Stomach (tissue), 9 donors: ENCODE measurements around the gene ERC2. TPM values are rescaled to one million over a fixed set of nuclear protein-coding genes. Genes with fewer than 3 reads are reported as not detected.

ENCODE experiments used
- DNase-seq, 2 donors: peaks; one replicate each; pipeline versions ENCODE4 v3.0.0 to v3.0.0-alpha.2; 2013 to 2019
- H3K27ac ChIP-seq, 5 donors: fragments of 200-600 bp in 4 of 5; sonication (generic) in 4 of 5; one replicate each; pipeline ENCODE4 v1.5.1; 2013 to 2019; ENCODE audit warnings: mild to moderate bottlenecking in 1 of 5, moderate library complexity in 1 of 5
- H3K27me3 ChIP-seq, 3 donors: fragments of 200-600 bp; sonication (generic); one replicate each; pipeline ENCODE4 v1.5.1; 2017 to 2019; ENCODE audit warnings: mixed run types in 1 of 3
- H3K36me3 ChIP-seq, 4 donors: fragments of 200-600 bp; sonication (generic); 1 replicate in 3 of 4; 2 replicates in 1 of 4; pipeline ENCODE4 v1.5.1; 2016 to 2019
- H3K4me1 ChIP-seq, 4 donors: fragments of 200-600 bp; sonication (generic); one replicate each; pipeline ENCODE4 v1.5.1; 2016 to 2019
- H3K4me3 ChIP-seq, 4 donors: fragments of 200-600 bp; sonication (generic) in 3 of 4; one replicate each; pipeline ENCODE4 v1.5.1; 2016 to 2019; ENCODE audit warnings: mild to moderate bottlenecking in 1 of 4
- H3K9me3 ChIP-seq, 4 donors: fragments of 200-600 bp; sonication (generic); one replicate each; pipeline ENCODE4 v1.5.1; 2016 to 2019
- CTCF ChIP-seq, 7 experiments: fragments of 450-650 bp in 4 of 7; fragments of 200-600 bp in 3 of 7; sonication (generic) in 3 of 7; IDR thresholded peaks; one replicate each; pipeline ENCODE4 v1.5.1; 2016 to 2019; ENCODE audit warnings: antibody characterized with exemption in 7 of 7, control low read depth in 2 of 7, mild to moderate bottlenecking in 1 of 7
- EP300 ChIP-seq: sonication (generic); formaldehyde crosslinking; IDR thresholded peaks from one replicate; pipeline ENCODE4 v1.6.1; 2017; ENCODE audit warnings: antibody characterized with exemption
- POLR2A ChIP-seq, 4 donors: fragments of 450-650 bp; IDR thresholded peaks; one replicate each; pipeline ENCODE4 v1.6.1; 2016; ENCODE audit warnings: antibody characterized with exemption in 4 of 4, control low read depth in 2 of 4, mild to moderate bottlenecking in 1 of 4, moderate library complexity in 1 of 4
- POLR2AphosphoS5 ChIP-seq, 3 donors: sonication (generic); formaldehyde crosslinking; IDR thresholded peaks; one replicate each; pipeline ENCODE4 v1.6.1; 2016; ENCODE audit warnings: antibody characterized with exemption in 3 of 3
- WGBS, 5 donors: extraction: QIAGEN DNeasy Blood & Tissue Kit in 3 of 5; methylation state at CpG; one replicate each; pipeline versions ENCODE4 v1.1.5 to v1.1.7; 2013 to 2018; 5-methylcytosine and 5-hydroxymethylcytosine counted together
- intact Hi-C: fragments of 100-400 bp; cut with DNase I; formaldehyde crosslinking; loops from one replicate; pipeline ENCODE4 v1.15.1; 2023; ENCODE audit warnings: low total_unique reads
- polyA plus RNA-seq, 3 donors: library from polyadenylated mRNA; stranded (reverse); fragments of 200-250 nt; gene quantifications; one replicate each; pipeline ENCODE4 v1.2.3, GENCODE V29; 2013
- total RNA-seq, 5 donors: library from RNA; depleted of rRNA; stranded (reverse); fragments of >200 nt; gene quantifications; one replicate each; pipeline versions ENCODE4 v1.1.0 to v1.2.3, GENCODE V29; 2014 to 2016
- donor health status: healthy with polysubstance abuse.
- donor health status: Bipolar disorder and iron deficiency.
- donor health status: healthy.

ERC2 gene
- total and polyA plus RNA-seq, 8 donors: 0.43 to 3.1 (median 1.3) TPM; not detected in 2

GRCh38 chr3:56456117-56456516 lies 12.2 kb downstream of the ERC2 start:
- no peaks in the 10 kb centered on the region for H3K36me3 ChIP-seq
- H3K27ac ChIP-seq: no peak overlapping the region
- H3K4me1 ChIP-seq: no peaks in the 10 kb centered on the region
- no peak for DNase-seq
- peaks cover 0 to 19% (median 4%) of the 10 kb centered on the region in 3 donors for H3K27me3 ChIP-seq
- no peaks in the 10 kb centered on the region for H3K9me3 ChIP-seq
- H3K4me3 ChIP-seq: no peak overlapping the region
- TF ChIP-seq CTCF (IDR thresholded peaks at IDR 0.05): no peak
- no peak for TF ChIP-seq EP300
- TF ChIP-seq POLR2AphosphoS5 (IDR thresholded peaks at IDR 0.05): no peak
- no peak for TF ChIP-seq POLR2A (IDR thresholded peaks at IDR 0.05)
- whole genome bisulfite sequencing, 5 donors: 13 to 38% (median 16%) methylated on average over 1 of the region's 1 CpG
- intact Hi-C loops: no loop called here

DNA sequence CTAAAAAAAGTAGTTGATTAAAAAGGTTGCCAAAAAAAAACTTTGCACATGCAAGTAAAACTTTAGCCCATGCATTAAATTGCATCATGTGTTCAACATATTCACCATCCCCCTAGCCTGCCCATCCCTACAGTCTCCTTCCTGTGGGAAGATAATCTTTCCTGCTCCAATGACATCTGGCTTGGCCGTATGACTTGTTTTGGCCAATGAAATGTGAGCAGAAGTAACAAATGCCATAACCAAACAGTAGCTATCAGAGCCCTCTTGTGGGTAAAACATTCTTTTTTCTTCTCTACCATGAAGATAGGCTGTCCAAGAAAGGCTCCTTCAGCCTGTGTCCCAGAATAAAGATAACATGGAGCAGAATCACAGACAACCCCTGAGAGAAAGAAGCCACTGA lies 15.3 kb downstream of the ERC2 start:
- no peak for DNase-seq
- no peaks in the 10 kb centered on the region for H3K4me1 ChIP-seq
- H3K27ac ChIP-seq: no peak overlapping the region
- 29 to 45% (median 35%) methylated on average over 1 of the region's 1 CpG for WGBS, 5 donors
- H3K9me3 ChIP-seq: no peaks in the 10 kb centered on the region
- H3K27me3 ChIP-seq: peaks cover 0 to 20% (median 0%) of the 10 kb centered on the region in 3 donors
- no peaks in the 10 kb centered on the region for H3K36me3 ChIP-seq
- intact Hi-C loops: no loop called here
- H3K4me3 ChIP-seq: no peak overlapping the region
- TF ChIP-seq CTCF (IDR thresholded peaks at IDR 0.05) (no peak), EP300 (no peak), POLR2A (IDR thresholded peaks at IDR 0.05) (no peak), POLR2AphosphoS5 (IDR thresholded peaks at IDR 0.05) (no peak)

DNA sequence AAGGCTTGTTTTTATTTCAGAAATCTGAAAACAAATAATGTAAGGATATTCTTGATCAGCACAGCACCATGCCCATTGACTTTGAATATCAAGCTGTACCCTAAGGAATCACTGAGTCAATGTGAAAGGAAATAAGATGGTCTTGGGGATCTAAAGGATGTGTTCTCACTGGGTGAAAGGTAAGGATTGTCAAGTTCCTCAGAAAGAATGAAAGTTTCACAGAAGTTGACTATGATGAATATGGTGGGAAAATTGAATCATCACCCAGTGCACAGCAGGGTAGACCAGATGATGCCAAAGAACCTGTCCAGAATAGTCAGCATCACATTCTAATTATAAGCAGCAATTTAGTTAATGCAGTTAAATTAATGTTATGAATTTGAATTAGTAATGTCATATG lies 16.2 kb downstream of the ERC2 start:
- intact Hi-C loops: no loop called here
- TF ChIP-seq POLR2AphosphoS5 (IDR thresholded peaks at IDR 0.05) (no peak), CTCF (IDR thresholded peaks at IDR 0.05) (no peak), POLR2A (IDR thresholded peaks at IDR 0.05) (no peak), EP300 (no peak)
- Histone ChIP-seq H3K27ac (no peak overlapping the region), H3K9me3 (no peaks in the 10 kb centered on the region), H3K27me3 (peaks cover 0 to 27% (median 0%) of the 10 kb centered on the region in 3 donors), H3K4me1 (no peaks in the 10 kb centered on the region), H3K36me3 (no peaks in the 10 kb centered on the region), H3K4me3 (no peak overlapping the region)
- DNase-seq: no peak

DNA sequence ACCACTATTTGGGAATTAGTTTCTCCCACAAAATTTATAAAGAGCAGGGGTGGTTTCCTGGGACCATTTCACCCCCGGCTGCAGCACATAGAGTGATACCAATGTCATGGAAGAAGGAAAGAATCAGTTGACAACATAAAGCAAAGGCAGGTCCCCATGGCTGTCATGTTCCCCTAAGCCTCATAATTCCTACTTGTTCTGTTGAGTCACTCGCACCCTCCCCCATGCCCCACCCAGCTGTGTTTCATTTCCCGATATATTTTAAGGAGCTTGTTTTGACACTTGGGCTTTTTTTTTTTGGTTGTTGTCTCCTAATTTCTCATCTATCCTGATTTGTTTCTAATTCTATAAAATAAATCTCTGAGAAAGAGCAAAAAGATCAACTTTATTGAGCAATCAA lies 24.9 kb downstream of the ERC2 start:
- peaks cover 0 to 4% (median 2%) of the 10 kb centered on the region in 4 donors for H3K9me3 ChIP-seq
- WGBS, 5 donors: 83 to 90% (median 86%) methylated on average over 3 of the region's 3 CpGs
- DNase-seq: no peak

More for the DNA sequence above, 24.9 kb downstream of the ERC2 start:
- intact Hi-C loops: no loop called here
- H3K36me3 ChIP-seq: no peaks in the 10 kb centered on the region
- no peaks in the 10 kb centered on the region for H3K4me1 ChIP-seq
- H3K4me3 ChIP-seq: no peak overlapping the region
- peaks cover 0 to 22% (median 0%) of the 10 kb centered on the region in 3 donors for H3K27me3 ChIP-seq
- TF ChIP-seq POLR2AphosphoS5 (IDR thresholded peaks at IDR 0.05): no peak
- TF ChIP-seq CTCF (IDR thresholded peaks at IDR 0.05): no peak
- TF ChIP-seq EP300: no peak
- TF ChIP-seq POLR2A (IDR thresholded peaks at IDR 0.05): no peak
- H3K27ac ChIP-seq: no peak overlapping the region
